H1 (cell line): ENCODE measurements around the gene C9orf43. TPM values are rescaled to one million over a fixed set of nuclear protein-coding genes. Genes with fewer than 3 reads are reported as not detected.

Experiments
- CTCF ChIA-PET: fragments of 300-600 bp; sonication (Branson Sonifier 250); formaldehyde crosslinking; loops from one replicate; lab custom pipeline; 2021; ENCODE audit not compliant: partially characterized antibody; lab: Charles Lee
- POLR2A ChIA-PET: fragments of 300-600 bp; sonication (Branson Sonifier 250); formaldehyde crosslinking; loops from one replicate; lab custom pipeline; 2021; ENCODE audit warnings: inconsistent platforms; ENCODE audit not compliant: partially characterized antibody; lab: Charles Lee
- DNase-seq, 2 experiments: peaks; one replicate each; pipeline versions ENCODE4 v3.0.0 to v3.0.0-alpha.2; 2010 to 2022; ENCODE audit warnings: low spot score in 2 of 2, low read depth in 1 of 2, mixed read lengths in 1 of 2
- FAIRE-seq: peaks from 2 replicates; lab custom pipeline; 2011; peaks lifted over from hg19 to GRCh38; lab: Jason Lieb, UNC
- H2AFZ ChIP-seq: 2 replicates; pipeline ENCODE4 v1.8.1; 2012; ENCODE audit warnings: low read length, inconsistent platforms
- H2AK5ac ChIP-seq: 2 replicates; pipeline ENCODE4 v1.6.1; 2013; ENCODE audit warnings: low read depth, low read length
- H2BK120ac ChIP-seq: replicated peaks from 2 replicates; pipeline ENCODE3; 2013; ENCODE audit warnings: low read depth, low read length, inconsistent platforms
- H2BK12ac ChIP-seq: 2 replicates; pipeline ENCODE4 v1.6.1; 2013; ENCODE audit warnings: low read depth, low read length
- H2BK15ac ChIP-seq: 2 replicates; pipeline ENCODE4 v1.6.1; 2013; ENCODE audit warnings: low read length
- H2BK20ac ChIP-seq: 2 replicates; pipeline ENCODE4 v1.6.1; 2013; ENCODE audit warnings: low read length
- H2BK5ac ChIP-seq: 2 replicates; pipeline ENCODE4 v1.6.1; 2013; ENCODE audit warnings: low read depth, low read length
- H3K14ac ChIP-seq: 2 replicates; pipeline ENCODE4 v1.6.1; 2013; ENCODE audit warnings: inconsistent platforms; ENCODE audit not compliant: insufficient read length
- H3K18ac ChIP-seq: 2 replicates; pipeline ENCODE4 v1.6.1; 2013; ENCODE audit warnings: low read length; ENCODE audit errors: extremely low read depth
- H3K23ac ChIP-seq: 2 replicates; pipeline ENCODE4 v1.6.1; 2013; ENCODE audit warnings: inconsistent platforms; ENCODE audit not compliant: insufficient read length
- H3K23me2 ChIP-seq: 2 replicates; pipeline ENCODE4 v1.6.1; 2013; ENCODE audit warnings: low read depth, low read length
- H3K27ac ChIP-seq: 2 replicates; pipeline ENCODE4 v1.6.1; 2011; ENCODE audit warnings: low read depth, low read length, inconsistent platforms
- H3K27me3 ChIP-seq, 4 experiments: replicated peaks in 1 of 4; 1 replicate in 1 of 4; 2 replicates in 3 of 4; pipeline versions ENCODE4 v1.6.1 to v1.8.1; 2011 to 2013; ENCODE audit warnings: low read length in 3 of 4, mild to moderate bottlenecking in 3 of 4, inconsistent platforms in 2 of 4, mixed read lengths in 2 of 4, moderate library complexity in 1 of 4; ENCODE audit not compliant: control insufficient read depth in 3 of 4, insufficient read depth in 3 of 4; ENCODE audit errors: extremely low read depth in 1 of 4
- H3K36me3 ChIP-seq, 4 experiments: 2 replicates each; pipeline versions ENCODE4 v1.6.1 to v1.8.1; 2011 to 2013; ENCODE audit warnings: mild to moderate bottlenecking in 4 of 4, low read length in 3 of 4, moderate library complexity in 2 of 4, control low read depth in 1 of 4, inconsistent platforms in 1 of 4; ENCODE audit not compliant: insufficient read depth in 4 of 4, control insufficient read depth in 2 of 4
- H3K4ac ChIP-seq: replicated peaks from 2 replicates; pipeline ENCODE3; 2013; ENCODE audit warnings: low read length, low read depth, mixed read lengths, inconsistent platforms; ENCODE audit not compliant: insufficient read length
- H3K4me1 ChIP-seq, 4 experiments: replicated peaks in 1 of 4; 1 replicate in 1 of 4; 2 replicates in 3 of 4; pipeline versions ENCODE4 v1.6.1 to v1.8.1; 2011 to 2013; ENCODE audit warnings: low read length in 3 of 4, inconsistent platforms in 2 of 4, mixed read lengths in 1 of 4; ENCODE audit not compliant: insufficient read depth in 4 of 4, control insufficient read depth in 3 of 4
- H3K4me2 ChIP-seq, 2 experiments: 2 replicates each; pipeline versions ENCODE4 v1.6.1 to v1.8.1; 2011 to 2013; ENCODE audit warnings: low read depth in 2 of 2, low read length in 2 of 2, control low read depth in 1 of 2, inconsistent platforms in 1 of 2, mild to moderate bottlenecking in 1 of 2; ENCODE audit not compliant: insufficient read depth in 1 of 2
- H3K4me3 ChIP-seq, 4 experiments: fragments of 200-600, 300-600 bp in 1 of 4; sonication (generic), shearing (Covaris generic), sonication (Bioruptor Twin) in 1 of 4; 2 replicates each; pipeline versions ENCODE4 v1.5.1 to v1.8.1; 2011 to 2016; ENCODE audit warnings: low read length in 4 of 4, low read depth in 3 of 4, control low read depth in 2 of 4, inconsistent platforms in 2 of 4, mild to moderate bottlenecking in 2 of 4, mixed read lengths in 1 of 4, moderate library complexity in 1 of 4; ENCODE audit not compliant: insufficient read depth in 2 of 4; ENCODE audit errors: extremely low read depth in 1 of 4
- H3K56ac ChIP-seq: replicated peaks from 2 replicates; pipeline ENCODE3; 2013; ENCODE audit warnings: low read depth, mild to moderate bottlenecking, mixed read lengths, low read length, inconsistent platforms; ENCODE audit not compliant: insufficient read length
- H3K79me1 ChIP-seq: 2 replicates; pipeline ENCODE4 v1.6.1; 2013; ENCODE audit warnings: low read depth, low read length, control low read depth
- H3K79me2 ChIP-seq, 2 experiments: 2 replicates each; pipeline versions ENCODE4 v1.6.1 to v1.8.1; 2012 to 2013; ENCODE audit warnings: low read length in 2 of 2, mild to moderate bottlenecking in 2 of 2, inconsistent platforms in 1 of 2; ENCODE audit not compliant: insufficient read depth in 2 of 2, control insufficient read depth in 1 of 2
- H3K9ac ChIP-seq, 4 experiments: replicated peaks in 1 of 4; 1 replicate in 1 of 4; 2 replicates in 3 of 4; pipeline versions ENCODE4 v1.6.1 to v1.8.1; 2011 to 2013; ENCODE audit warnings: low read depth in 3 of 4, low read length in 3 of 4, control low read depth in 2 of 4, mild to moderate bottlenecking in 2 of 4, moderate library complexity in 2 of 4, inconsistent platforms in 1 of 4; ENCODE audit errors: extremely low read depth in 1 of 4
- H3K9me3 ChIP-seq, 2 experiments: 2 replicates each; pipeline versions ENCODE4 v1.6.1 to v1.8.1; 2012 to 2013; ENCODE audit warnings: mild to moderate bottlenecking in 2 of 2, moderate library complexity in 2 of 2, control low read depth in 1 of 2, inconsistent platforms in 1 of 2, low read depth in 1 of 2, low read length in 1 of 2, mixed read lengths in 1 of 2; ENCODE audit not compliant: insufficient read depth in 2 of 2
- H4K20me1 ChIP-seq, 2 experiments: replicated peaks in 1 of 2; 2 replicates each; pipeline versions ENCODE3 to v1.8.1; 2011 to 2013; ENCODE audit warnings: inconsistent platforms in 2 of 2, low read length in 2 of 2, mild to moderate bottlenecking in 1 of 2; ENCODE audit not compliant: insufficient read depth in 2 of 2, control insufficient read depth in 1 of 2
- H4K5ac ChIP-seq: 2 replicates; pipeline ENCODE4 v1.6.1; 2013; ENCODE audit warnings: low read length, low read depth, mixed read lengths, inconsistent platforms; ENCODE audit not compliant: insufficient read length
- H4K8ac ChIP-seq: 2 replicates; pipeline ENCODE4 v1.8.0; 2013; ENCODE audit warnings: mild to moderate bottlenecking, moderate library complexity, low read length, inconsistent platforms; ENCODE audit not compliant: insufficient read depth; ENCODE audit errors: extremely low read depth
- H4K91ac ChIP-seq: replicated peaks from 2 replicates; pipeline ENCODE3; 2013; ENCODE audit warnings: low read length, mixed read lengths, inconsistent platforms; ENCODE audit not compliant: insufficient read length
- CBX8 ChIP-seq: fragments of 300-800, 300-1000 bp; sonication (generic); IDR thresholded peaks from 2 replicates; pipeline ENCODE4 v1.7.1; 2016; ENCODE audit warnings: low read depth, low read length, borderline replicate concordance
- CREB1 ChIP-seq: IDR thresholded peaks from 2 replicates; pipeline ENCODE4 v1.6.1; 2012; ENCODE audit warnings: inconsistent platforms
- HDAC2 ChIP-seq, 2 experiments: fragments of 300-600 bp in 1 of 2; sonication (generic) in 1 of 2; IDR thresholded peaks; 2 replicates each; pipeline ENCODE4 v1.6.1; 2011 to 2012; ENCODE audit warnings: low read depth in 2 of 2, low read length in 2 of 2, mild to moderate bottlenecking in 2 of 2, moderate library complexity in 2 of 2, borderline replicate concordance in 1 of 2, inconsistent platforms in 1 of 2
- HDAC6 ChIP-seq: IDR thresholded peaks from one replicate; pipeline ENCODE4 v1.7.1; 2012; ENCODE audit warnings: low read depth, mild to moderate bottlenecking, inconsistent platforms, low read length, moderate library complexity
- KDM1A ChIP-seq: fragments of 200-600, 300-600 bp; sonication (generic); IDR thresholded peaks from 2 replicates; pipeline ENCODE4 v1.7.1; 2016; ENCODE audit warnings: mild to moderate bottlenecking, low read length, borderline replicate concordance
- NRF1 ChIP-seq: IDR thresholded peaks from 2 replicates; pipeline ENCODE4 v1.6.1; 2011; ENCODE audit warnings: mild to moderate bottlenecking, low read depth, low read length, improper control_type of control experiment
- RAD21 ChIP-seq, 2 experiments: IDR thresholded peaks in 1 of 2; conservative IDR thresholded peaks in 1 of 2; 2 replicates each; pipeline ENCODE4 v1.6.1; 2011; ENCODE audit warnings: low read depth in 2 of 2, low read length in 2 of 2, improper control_type of control experiment in 1 of 2, inconsistent platforms in 1 of 2, mild to moderate bottlenecking in 1 of 2, moderate library complexity in 1 of 2
- RFX5 ChIP-seq: IDR thresholded peaks from 2 replicates; pipeline ENCODE4 v1.6.1; 2011; ENCODE audit warnings: low read depth, low read length, improper control_type of control experiment, borderline replicate concordance
- SAP30 ChIP-seq: fragments of 300-600 bp; sonication (generic); IDR thresholded peaks from 2 replicates; pipeline ENCODE4 v1.7.1; 2012; ENCODE audit warnings: low read length, moderate library complexity, mild to moderate bottlenecking, inconsistent platforms; ENCODE audit not compliant: insufficient read depth, insufficient replicate concordance
- SP4 ChIP-seq: IDR thresholded peaks from 2 replicates; pipeline ENCODE4 v1.6.1; 2012; ENCODE audit warnings: low read length, inconsistent platforms
- TEAD4 ChIP-seq: IDR thresholded peaks from 2 replicates; pipeline ENCODE4 v1.6.1; 2012; ENCODE audit warnings: low read depth, low read length, inconsistent platforms, mixed read lengths
- USF2 ChIP-seq: IDR thresholded peaks from 2 replicates; pipeline ENCODE4 v1.6.1; 2011; ENCODE audit warnings: low read length, improper control_type of control experiment
- YY1 ChIP-seq: IDR thresholded peaks from 2 replicates; pipeline ENCODE4 v1.6.1; 2011; ENCODE audit warnings: low read depth, mild to moderate bottlenecking, low read length
- WGBS, 2 experiments: shearing (Covaris generic) in 1 of 2; methylation state at CpG; one replicate each; pipeline versions ENCODE4 v1.1.6 to v1.1.7; 2013 to 2015; ENCODE audit warnings: low lambda C conversion rate in 2 of 2, mixed read lengths in 2 of 2, inconsistent platforms in 1 of 2, low coverage in 1 of 2, missing lambda C conversion rate in 1 of 2; ENCODE audit not compliant: insufficient replicate concordance in 2 of 2, insufficient coverage in 1 of 2, insufficient read length in 1 of 2; ENCODE audit errors: extremely low coverage in 1 of 2, missing lambda C conversion rate in 1 of 2; 5-methylcytosine and 5-hydroxymethylcytosine counted together
- polyA plus RNA-seq, 7 experiments: library from polyadenylated mRNA; depleted of rRNA in 3 of 7; stranded (reverse) in 5 of 7; unstranded in 2 of 7; fragments of >200 nt in 5 of 7; fragments of 200-250 nt in 2 of 7; gene quantifications; 1 replicate in 5 of 7; 2 replicates in 1 of 7; 4 replicates in 1 of 7; pipeline versions ENCODE4 v1.2.1 to v1.2.3, GENCODE V29; 2011 to 2013; ENCODE audit warnings: missing spikeins in 2 of 7, mixed read lengths in 2 of 7
- total RNA-seq: library from RNA; stranded (reverse); fragmentation: NEBNext Ultra II Directional; extraction: Animal tissue kit (Norgen Biotek cat#: 25700); gene quantifications from 2 replicates; pipeline ENCODE4 v1.2.1, GENCODE V29; 2021

C9orf43 gene
- total and polyA plus RNA-seq, 2 of the 8 experiments (the other 6 are each of a cell fraction or from before 2014, with no cell fraction given): 0.35 to 0.52 TPM

- Histone ChIP-seq H2BK120ac (no peak overlapping the region), H3K27me3 (no peaks in the 10 kb centered on the region), H3K23ac (no peak overlapping the region), H3K23me2 (no peaks in the 10 kb centered on the region), H2BK12ac (no peak overlapping the region), H3K4me2 (no peak overlapping the region), H3K4me3 (no peak overlapping the region), H3K56ac (no peak overlapping the region), H3K9ac (no peak overlapping the region), H4K8ac (no peak overlapping the region), H3K79me2 (no peaks in the 10 kb centered on the region), H3K79me1 (no peaks in the 10 kb centered on the region; the same call in 1 of the 2 replicates), H3K9me3 (no peaks in the 10 kb centered on the region), H4K20me1 (no peaks in the 10 kb centered on the region), H2AK5ac (no peak overlapping the region), H2AFZ (no peak overlapping the region), H3K36me3 (no peaks in the 10 kb centered on the region), H4K5ac (no peak overlapping the region), H2BK20ac (no peak overlapping the region), H2BK15ac (no peak overlapping the region), H3K18ac (no peak overlapping the region), H3K4ac (no peak overlapping the region), H3K4me1 (peaks cover 0 to 2% (median 0%) of the 10 kb centered on the region in 4 experiments; a peak in 2 of 7 replicates), H3K14ac (no peak overlapping the region), H3K27ac (no peak overlapping the region), H2BK5ac (no peak overlapping the region; the same call in 1 of the 2 replicates), H4K91ac (no peak overlapping the region)
- no peak for DNase-seq
- POLR2A ChIA-PET: interaction anchor here (0.9 to 6.3 kb wide), 3 partner anchors 12 to 28 kb away, joined by 3 to 43 read pairs (median 3); partner anchors contain the start of genes C9orf43 and POLE3
- FAIRE-seq: no peak
- CTCF ChIA-PET: interaction anchor here (0.9 to 9.0 kb wide), 12 partner anchors 9 to 258 kb away, joined by 3 to 61 read pairs (median 4); partner anchors contain the start of genes C9orf43 and POLE3
- 88% methylated on average over 5 of the region's 5 CpGs; no CpG with 5 or more reads in 1 of the 2 experiments for WGBS, 2 experiments
- TF ChIP-seq NRF1 (no peak), RFX5 (no peak), USF2 (no peak), SAP30 (no peak), KDM1A (no peak), RAD21 (IDR thresholded peaks at IDR 0.05 in 1 of 2, conservative IDR thresholded peaks at IDR 0.05 in 1 of 2; ENCODE audit: low read depth in 2 of 2, low read length in 2 of 2) (no peak), HDAC2 (IDR thresholded peaks at IDR 0.05; ENCODE audit: borderline replicate concordance in 1 of 2, low read depth in 2 of 2, low read length in 2 of 2) (no peak), YY1 (no peak), TEAD4 (no peak), CBX8 (no peak), CREB1 (no peak), SP4 (no peak), HDAC6 (no peak)
Observed at GRCh38 chr9:113398796-113399195, 11.8 kb upstream of the C9orf43 start.
